Natural killer cell (primary cell): ENCODE results near the gene RNU2-63P. TPM values are rescaled to one million over a fixed set of nuclear protein-coding genes. Genes with fewer than 3 reads are reported as not detected.

Experiments
- ATAC-seq, 3 donors: fragments of 150-1000 bp in 2 of 3; fragments of 200-7000 bp in 1 of 3; cut with Tn5 transposase; 1 replicate in 1 of 3; 2 replicates in 2 of 3; pipeline ENCODE4 v1.10.0; 2021; ENCODE audit warnings: mild to moderate bottlenecking in 2 of 3, moderate library complexity in 2 of 3
- DNase-seq, 2 donors: peaks; one replicate each; pipeline versions ENCODE4 v3.0.0 to v3.0.0-alpha.2; 2013 to 2021; ENCODE audit warnings: mixed read lengths in 1 of 2
- H3K27ac ChIP-seq: one replicate; pipeline ENCODE4 v1.5.1; 2013; ENCODE audit warnings: mild to moderate bottlenecking, low read length
- H3K27me3 ChIP-seq: one replicate; pipeline ENCODE4 v1.6.1; 2013; ENCODE audit warnings: low read length; ENCODE audit not compliant: control insufficient read depth, insufficient read depth
- H3K36me3 ChIP-seq: one replicate; pipeline ENCODE4 v1.6.1; 2013; ENCODE audit warnings: low read length; ENCODE audit not compliant: control insufficient read depth, insufficient read depth
- H3K4me1 ChIP-seq: one replicate; pipeline ENCODE4 v1.6.1; 2013; ENCODE audit warnings: low read length; ENCODE audit not compliant: control insufficient read depth, insufficient read depth
- H3K4me3 ChIP-seq: one replicate; pipeline ENCODE4 v1.5.1; 2013; ENCODE audit warnings: low read length
- H3K9me3 ChIP-seq: one replicate; pipeline ENCODE4 v1.6.1; 2013; ENCODE audit warnings: low read length; ENCODE audit not compliant: control insufficient read depth, insufficient read depth
- H3K27ac Mint-ChIP-seq, 2 donors: one replicate each; pipeline ENCODE4 v1.8.0; 2022; ENCODE audit warnings: mild to moderate bottlenecking in 2 of 2, mixed read lengths in 2 of 2, moderate library complexity in 1 of 2
- H3K27me3 Mint-ChIP-seq, 2 donors: one replicate each; pipeline ENCODE4 v1.8.0; 2022; ENCODE audit warnings: low read depth in 2 of 2, mixed read lengths in 2 of 2
- H3K36me3 Mint-ChIP-seq: one replicate; pipeline ENCODE4 v1.8.0; 2022; ENCODE audit warnings: mixed read lengths
- H3K4me1 Mint-ChIP-seq, 2 donors: one replicate each; pipeline ENCODE4 v1.8.0; 2022; ENCODE audit warnings: mixed read lengths in 2 of 2
- H3K4me3 Mint-ChIP-seq: one replicate; pipeline ENCODE4 v1.8.0; 2022; ENCODE audit warnings: mild to moderate bottlenecking, moderate library complexity, mixed read lengths
- H3K9me3 Mint-ChIP-seq, 2 donors: one replicate each; pipeline ENCODE4 v1.8.0; 2022; ENCODE audit warnings: mixed read lengths in 2 of 2
- CTCF ChIP-seq: fragments of 200-600 bp; IDR thresholded peaks from one replicate; pipeline ENCODE4 v1.8.0; 2022; ENCODE audit warnings: antibody characterized with exemption
- WGBS: methylation state at CpG from one replicate; pipeline ENCODE4 v1.1.7; 2013; ENCODE audit warnings: missing lambda C conversion rate; ENCODE audit not compliant: insufficient coverage; 5-methylcytosine and 5-hydroxymethylcytosine counted together
- intact Hi-C: fragments of 100-400 bp; cut with micrococcal nuclease; formaldehyde crosslinking; loops from one replicate; pipeline ENCODE4 v1.14.2; 2022
- total RNA-seq, 4 donors: library from RNA; stranded (reverse); fragments of 120-200 nt in 1 of 4; gene quantifications; one replicate each; pipeline versions ENCODE4 v1.2.3 to v1.2.4, GENCODE V29; 2013 to 2022

Gene RNU2-63P
- 100 to 1,000 TPM in 1 of 3 donors, 10 to 100 TPM in 2; 46.9 to 117 (median 48.3) TPM for total RNA-seq
- 301 TPM for total RNA-seq (2013)

- peak; percentile 79 to 91 (median 85) for ATAC-seq
- intact Hi-C loops, result loop anchor here (1.0 kb wide), 1 partner anchor 39 kb away; the partner anchor contains the start of gene KRCC1
- 9% methylated on average over 33 of the region's 34 CpGs for WGBS
Measured at GRCh38 chr2:88016086-88016959, at the start of gene RNU2-63P. Gene RNU2-63P, minus strand, starts transcription at chr2:88016547.

GRCh38 chr2:88061295-88061694 is 44.9 kb upstream of the RNU2-63P start:
- Mint-ChIP-seq H3K9me3 (no peaks in the 10 kb centered on the region), H3K27me3 (no peaks in the 10 kb centered on the region), H3K4me3 (no peak overlapping the region), H3K27ac (no peak overlapping the region), H3K36me3 (no peaks in the 10 kb centered on the region), H3K4me1 (peaks cover 0 to under 1% of the 10 kb centered on the region in 2 donors)
- ATAC-seq (no peak), DNase-seq (no peak)
- 96% methylated on average over 3 of the region's 3 CpGs for WGBS
- no peaks in the 10 kb centered on the region for H3K4me1 ChIP-seq
- no peak overlapping the region for H3K27ac ChIP-seq
- TF ChIP-seq CTCF, result no peak
- intact Hi-C loops, result no loop called here
- no peak overlapping the region for H3K4me3 ChIP-seq
- no peaks in the 10 kb centered on the region for H3K9me3 ChIP-seq
- H3K36me3 ChIP-seq, result no peaks in the 10 kb centered on the region
- no peaks in the 10 kb centered on the region for H3K27me3 ChIP-seq

More at GRCh38 chr2:88016086-88016959, at the start of gene RNU2-63P:
- Histone ChIP-seq H3K4me3 (peak within 1 kb of the TSS; percentile 75), H3K36me3 (no peaks in the 10 kb centered on the region), H3K4me1 (peaks cover 8% of the 10 kb centered on the region), H3K27me3 (no peaks in the 10 kb centered on the region), H3K9me3 (no peaks in the 10 kb centered on the region), H3K27ac (peak within 1 kb of the TSS; percentile 94)
- H3K27me3 Mint-ChIP-seq, result no peaks in the 10 kb centered on the region
- peak within 1 kb of the TSS; percentile 97 to 98 for H3K27ac Mint-ChIP-seq
- no peak for TF ChIP-seq CTCF
- H3K36me3 Mint-ChIP-seq, result no peaks in the 10 kb centered on the region
- H3K4me3 Mint-ChIP-seq, result peak within 1 kb of the TSS; percentile 98
- no peaks in the 10 kb centered on the region for H3K9me3 Mint-ChIP-seq
- DNase-seq, result peak; percentile 83 to 89
- peaks cover 20 to 22% of the 10 kb centered on the region in 2 donors for H3K4me1 Mint-ChIP-seq

GRCh38 chr2:88060907-88061275 is 44.5 kb upstream of the RNU2-63P start:
- Histone ChIP-seq H3K4me3 (no peak overlapping the region), H3K27me3 (no peaks in the 10 kb centered on the region), H3K36me3 (no peaks in the 10 kb centered on the region), H3K4me1 (peaks cover 4% of the 10 kb centered on the region), H3K9me3 (no peaks in the 10 kb centered on the region), H3K27ac (no peak overlapping the region)
- H3K9me3 Mint-ChIP-seq, result no peaks in the 10 kb centered on the region
- no peaks in the 10 kb centered on the region for H3K36me3 Mint-ChIP-seq
- DNase-seq, result no peak
- TF ChIP-seq CTCF, result no peak
- no peak overlapping the region for H3K27ac Mint-ChIP-seq
- intact Hi-C loops, result loop anchor here (1.0 kb wide), 1 partner anchor 99 kb away; no protein-coding TSS in a partner anchor
- H3K27me3 Mint-ChIP-seq, result no peaks in the 10 kb centered on the region
- ATAC-seq, result no peak
- H3K4me3 Mint-ChIP-seq, result no peak overlapping the region
- 100% methylated on average over 1 of the region's 2 CpGs for WGBS
- H3K4me1 Mint-ChIP-seq, result peaks cover 4 to 5% of the 10 kb centered on the region in 2 donors
